ENCODE data around the gene IFIT5.
"Not testable (repeated sequence)": the region's sequence is repeated elsewhere in the genome, so short reads cannot be mapped to it uniquely, and the experiment has no call there.

Gene IFIT5

GRCh38 chr10:89388806-89389205, 25.6 kb upstream of the IFIT5 start:
- TF ChIP-seq, protein P1, sequence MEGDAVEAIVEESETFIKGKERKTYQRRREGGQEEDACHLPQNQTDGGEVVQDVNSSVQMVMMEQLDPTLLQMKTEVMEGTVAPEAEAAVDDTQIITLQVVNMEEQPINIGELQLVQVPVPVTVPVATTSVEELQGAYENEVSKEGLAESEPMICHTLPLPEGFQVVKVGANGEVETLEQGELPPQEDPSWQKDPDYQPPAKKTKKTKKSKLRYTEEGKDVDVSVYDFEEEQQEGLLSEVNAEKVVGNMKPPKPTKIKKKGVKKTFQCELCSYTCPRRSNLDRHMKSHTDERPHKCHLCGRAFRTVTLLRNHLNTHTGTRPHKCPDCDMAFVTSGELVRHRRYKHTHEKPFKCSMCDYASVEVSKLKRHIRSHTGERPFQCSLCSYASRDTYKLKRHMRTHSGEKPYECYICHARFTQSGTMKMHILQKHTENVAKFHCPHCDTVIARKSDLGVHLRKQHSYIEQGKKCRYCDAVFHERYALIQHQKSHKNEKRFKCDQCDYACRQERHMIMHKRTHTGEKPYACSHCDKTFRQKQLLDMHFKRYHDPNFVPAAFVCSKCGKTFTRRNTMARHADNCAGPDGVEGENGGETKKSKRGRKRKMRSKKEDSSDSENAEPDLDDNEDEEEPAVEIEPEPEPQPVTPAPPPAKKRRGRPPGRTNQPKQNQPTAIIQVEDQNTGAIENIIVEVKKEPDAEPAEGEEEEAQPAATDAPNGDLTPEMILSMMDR (conservative IDR thresholded peaks at IDR 0.05) = no peak
- TF ChIP-seq ZFX (IDR thresholded peaks at IDR 0.05) = no peak
- no peak overlapping the region for H3K27ac ChIP-seq

DNA sequence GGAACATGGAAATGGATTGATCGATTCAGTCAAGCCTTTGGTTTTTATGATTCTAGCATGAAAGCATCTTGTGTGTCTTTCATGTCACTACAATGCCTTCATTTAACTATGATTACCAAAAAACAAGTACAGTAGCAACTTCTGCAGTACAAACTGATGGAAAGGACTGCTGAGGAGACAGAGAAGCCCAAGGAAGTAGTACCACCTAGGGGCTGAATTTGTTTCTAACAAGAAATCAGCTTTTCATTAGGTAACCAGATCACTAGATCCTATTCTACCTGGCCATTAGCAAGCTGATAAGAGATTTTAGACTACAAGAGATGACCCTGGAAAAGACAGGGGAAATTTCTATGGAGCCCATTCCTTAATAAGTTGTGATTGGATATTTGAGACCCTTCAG, 25.1 kb upstream of the IFIT5 start:
- no peak overlapping the region for H3K27ac ChIP-seq

DNA sequence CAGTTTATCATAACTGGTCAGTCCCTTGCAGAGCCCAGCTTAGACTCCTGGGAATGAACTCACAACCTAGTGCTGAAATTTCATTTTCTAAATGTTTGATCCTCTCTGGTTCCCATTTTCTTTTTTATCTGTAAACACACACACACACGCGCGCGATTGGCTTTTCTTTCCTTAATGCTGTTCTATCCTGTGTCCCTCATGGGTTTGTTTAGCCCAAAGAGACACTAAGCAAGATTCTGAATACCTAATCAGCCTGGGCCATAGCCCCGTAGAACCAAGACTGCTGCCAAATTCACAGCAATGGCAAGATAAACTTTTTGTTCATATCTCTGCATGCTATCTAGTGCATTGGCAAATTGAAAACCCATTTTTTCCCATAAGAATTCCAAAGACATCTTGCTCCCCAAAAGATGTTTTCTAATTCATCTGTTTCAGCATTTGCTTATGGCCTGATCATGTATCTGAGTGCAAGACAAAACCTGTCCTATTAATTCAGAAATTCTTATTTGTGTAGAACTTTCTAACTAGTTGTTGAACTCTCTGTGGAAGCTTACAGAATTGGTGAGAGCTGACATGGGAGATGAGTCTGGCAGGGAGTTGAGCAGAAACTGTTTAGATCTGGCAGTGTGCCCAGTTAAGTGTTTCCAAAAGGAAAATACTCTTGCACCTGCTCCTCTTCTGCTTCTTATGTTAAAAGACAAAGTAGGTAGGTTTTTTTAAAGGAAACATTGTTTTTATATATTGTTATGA, 23.7 kb upstream of the IFIT5 start:
- no peak overlapping the region for H3K27ac ChIP-seq
- no peak for TF ChIP-seq ZFX (IDR thresholded peaks at IDR 0.05)
- TF ChIP-seq, protein P1 (conservative IDR thresholded peaks at IDR 0.05) = no peak

More for the DNA sequence above, 25.1 kb upstream of the IFIT5 start:
- TF ChIP-seq, protein P1 (conservative IDR thresholded peaks at IDR 0.05) = peak; percentile 40
- no peak for TF ChIP-seq ZFX (IDR thresholded peaks at IDR 0.05)

DNA sequence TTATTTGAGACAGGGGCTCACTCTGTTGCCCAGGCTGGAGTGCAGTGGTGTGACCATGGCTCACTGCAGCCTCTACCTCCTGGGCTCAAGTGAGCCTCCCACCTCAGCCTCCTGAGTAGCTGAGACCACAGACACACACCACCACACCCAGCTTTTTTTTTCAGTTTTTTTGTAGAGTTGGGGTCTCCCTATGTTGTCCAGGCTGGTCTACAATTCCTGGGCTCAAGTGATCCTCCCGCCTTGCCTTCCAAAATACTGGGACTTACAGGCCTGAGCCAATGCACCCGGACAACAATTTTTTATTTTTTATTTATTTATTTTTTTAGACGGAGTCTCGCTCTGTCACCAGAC, 23.2 kb upstream of the IFIT5 start:
- H3K27ac ChIP-seq = not testable (repeated sequence)

GRCh38 chr10:89391907-89392756, 22.2 kb upstream of the IFIT5 start, which contains the start of gene IFIT1:
TSS of gene IFIT1 (plus strand) at chr10:89392623. CDS start at chr10:89392713, 90 bp downstream.
- TF ChIP-seq, protein P1 (conservative IDR thresholded peaks at IDR 0.05) = peak; percentile 16
- no peak for TF ChIP-seq ZFX (IDR thresholded peaks at IDR 0.05)
- H3K27ac ChIP-seq = no peak within 1 kb of the TSS

GRCh38 chr10:89392974-89393373, 21.4 kb upstream of the IFIT5 start:
- no peak for TF ChIP-seq ZFX (IDR thresholded peaks at IDR 0.05)
- TF ChIP-seq, protein P1 (conservative IDR thresholded peaks at IDR 0.05) = no peak
- no peak overlapping the region for H3K27ac ChIP-seq

- TF ChIP-seq, protein P1 (conservative IDR thresholded peaks at IDR 0.05) = no peak
- TF ChIP-seq ZFX (IDR thresholded peaks at IDR 0.05) = no peak
- H3K27ac ChIP-seq = no peak overlapping the region
Observed at GRCh38 chr10:89393898-89394297, 20.5 kb upstream of the IFIT5 start.
